Heart left ventricle (tissue), 13 donors: ENCODE data around the gene ABCA13.

ENCODE experiments used
- CTCF ChIP-seq, 12 donors: fragments of 200-600 bp; sonication (generic) in 4 of 12; IDR thresholded peaks; one replicate each; pipeline versions ENCODE4 v1.5.0 to v1.8.0; 2018 to 2022; ENCODE audit warnings: antibody characterized with exemption in 12 of 12, mild to moderate bottlenecking in 5 of 12
- POLR2A ChIP-seq, 2 donors: fragments of 450-650 bp; IDR thresholded peaks; one replicate each; pipeline ENCODE4 v1.6.1; 2017; ENCODE audit warnings: antibody characterized with exemption in 2 of 2, mild to moderate bottlenecking in 2 of 2, moderate library complexity in 2 of 2
- donor health status: ischemic (EF 13 %, LVEDD 7.1; RV severe dilation, severe dysfunction).
- donor health status: DM: no; HTN: yes; CAD: no.
- donor health status: DM: no; HTN: no; CAD: no.
- donor health status: ischemic (EF 25% LVEDD 6.9; RV normal size, moderate dysfunction).
- donor health status: ischemic (EF 25% LVEDD 5.7; RV mildly dilated, moderate dysfunction).
- donor health status: ischemic (EF 35%, LVEDD 5.7; RV mildly dilated, moderate dysfunction).
- donor health status: nonischemic (EF 11% LVEDD 7.7; RV severe dilation, severe dysfunction).
- donor health status: DM: yes; HTN: yes; CAD: no.
- donor health status: PGD.
- donor health status: ischemic (EF 29% LVEDD 5.4; RV normal size, mild dysfunction).
- donor health status: nonischemic (EF 23%, LVEDD 6.1; RV moderate dilation, normal function).

- TF ChIP-seq CTCF (IDR thresholded peaks at IDR 0.05) (no peak), POLR2A (IDR thresholded peaks at IDR 0.05) (no peak)
Observed at GRCh38 chr7:48298779-48299178, 127.5 kb downstream of the ABCA13 start.
